Neural progenitor cell (in vitro differentiated cells): ENCODE measurements around the gene CAPG. TPM values are rescaled to one million over a fixed set of nuclear protein-coding genes. Genes with fewer than 3 reads are reported as not detected.
A peak's percentile ranks its signal among the peaks of the same experiment; 100 is the strongest.

Experiments used
- DNase-seq: peaks from one replicate; pipeline ENCODE4 v3.0.0-alpha.2; 2016; ENCODE audit warnings: low spot score
- H2AFZ ChIP-seq: fragments of 200-600 bp; sonication (generic); replicated peaks from 2 replicates; pipeline ENCODE4 v1.6.1; 2016; ENCODE audit warnings: antibody characterized with exemption
- H3F3A ChIP-seq: fragments of 200-600 bp; sonication (generic); 2 replicates; pipeline ENCODE4 v1.6.1; 2016; ENCODE audit warnings: antibody characterized with exemption, low read depth
- H3K27ac ChIP-seq: fragments of 200-600 bp; sonication (generic); 2 replicates; pipeline ENCODE4 v1.5.1; 2016; ENCODE audit warnings: mild to moderate bottlenecking
- H3K27me3 ChIP-seq: fragments of 200-600 bp; sonication (generic); 2 replicates; pipeline ENCODE4 v1.6.1; 2016; ENCODE audit warnings: mild to moderate bottlenecking, moderate library complexity
- H3K36me3 ChIP-seq: fragments of 200-600 bp; sonication (generic); 2 replicates; pipeline ENCODE4 v1.5.1; 2016
- H3K4me1 ChIP-seq: fragments of 200-600 bp; sonication (generic); 2 replicates; pipeline ENCODE4 v1.6.1; 2016; ENCODE audit warnings: mixed run types
- H3K4me2 ChIP-seq: fragments of 200-600 bp; sonication (generic); 2 replicates; pipeline ENCODE4 v1.6.1; 2016
- H3K4me3 ChIP-seq: fragments of 200-600 bp; sonication (generic); 2 replicates; pipeline ENCODE4 v1.5.1; 2016
- H3K79me2 ChIP-seq: fragments of 200-600 bp; sonication (generic); 2 replicates; pipeline ENCODE4 v1.6.1; 2016; ENCODE audit warnings: low read depth
- H3K9ac ChIP-seq: fragments of 200-600 bp; sonication (generic); 2 replicates; pipeline ENCODE4 v1.6.1; 2016
- H3K9me3 ChIP-seq: fragments of 200-600 bp; sonication (generic); 2 replicates; pipeline ENCODE4 v1.5.1; 2016; ENCODE audit warnings: low read depth
- H4K20me1 ChIP-seq: fragments of 200-600 bp; sonication (generic); 2 replicates; pipeline ENCODE4 v1.6.1; 2016; ENCODE audit warnings: low read depth
- H3K27ac Mint-ChIP-seq: 3 replicates; pipeline ENCODE4 v1.8.0; 2021; ENCODE audit warnings: mixed read lengths
- H3K27me3 Mint-ChIP-seq: 2 replicates; pipeline ENCODE4 v1.8.0; 2022; ENCODE audit warnings: low read depth, mild to moderate bottlenecking, inconsistent platforms, moderate library complexity, mixed read lengths; ENCODE audit not compliant: insufficient read depth
- H3K36me3 Mint-ChIP-seq: 3 replicates; pipeline ENCODE4 v1.8.0; 2021; ENCODE audit warnings: mixed read lengths
- H3K4me1 Mint-ChIP-seq: 3 replicates; pipeline ENCODE4 v1.8.0; 2021; ENCODE audit warnings: mixed read lengths
- H3K4me3 Mint-ChIP-seq: 3 replicates; pipeline ENCODE4 v1.8.0; 2021; ENCODE audit warnings: mild to moderate bottlenecking, moderate library complexity, mixed read lengths
- H3K9me3 Mint-ChIP-seq: 3 replicates; pipeline ENCODE4 v1.8.0; 2020; ENCODE audit warnings: mixed read lengths
- EZH2 ChIP-seq: fragments of 200-600 bp; sonication (generic); IDR thresholded peaks from 2 replicates; pipeline ENCODE4 v1.6.1; 2017; ENCODE audit warnings: antibody characterized with exemption, mild to moderate bottlenecking, moderate library complexity
- EZH2phosphoT487 ChIP-seq: fragments of 200-600 bp; sonication (generic); IDR thresholded peaks from 2 replicates; pipeline ENCODE4 v1.6.1; 2017; ENCODE audit warnings: antibody characterized with exemption
- total RNA-seq: library from RNA; depleted of rRNA; stranded (reverse); fragments of >200 nt; gene quantifications from 2 replicates; pipeline ENCODE4 v1.2.3, GENCODE V29; 2015; ENCODE audit warnings: low replicate concordance
- TF ChIP-seq, protein P1 (sequence below): fragments of 200-600 bp; sonication (generic); IDR thresholded peaks from 2 replicates; pipeline ENCODE4 v1.5.1; 2017; ENCODE audit warnings: antibody characterized with exemption, mild to moderate bottlenecking

The CAPG gene
- total RNA-seq, 1 donor from 2014 or later, result 23.9 TPM

DNA sequence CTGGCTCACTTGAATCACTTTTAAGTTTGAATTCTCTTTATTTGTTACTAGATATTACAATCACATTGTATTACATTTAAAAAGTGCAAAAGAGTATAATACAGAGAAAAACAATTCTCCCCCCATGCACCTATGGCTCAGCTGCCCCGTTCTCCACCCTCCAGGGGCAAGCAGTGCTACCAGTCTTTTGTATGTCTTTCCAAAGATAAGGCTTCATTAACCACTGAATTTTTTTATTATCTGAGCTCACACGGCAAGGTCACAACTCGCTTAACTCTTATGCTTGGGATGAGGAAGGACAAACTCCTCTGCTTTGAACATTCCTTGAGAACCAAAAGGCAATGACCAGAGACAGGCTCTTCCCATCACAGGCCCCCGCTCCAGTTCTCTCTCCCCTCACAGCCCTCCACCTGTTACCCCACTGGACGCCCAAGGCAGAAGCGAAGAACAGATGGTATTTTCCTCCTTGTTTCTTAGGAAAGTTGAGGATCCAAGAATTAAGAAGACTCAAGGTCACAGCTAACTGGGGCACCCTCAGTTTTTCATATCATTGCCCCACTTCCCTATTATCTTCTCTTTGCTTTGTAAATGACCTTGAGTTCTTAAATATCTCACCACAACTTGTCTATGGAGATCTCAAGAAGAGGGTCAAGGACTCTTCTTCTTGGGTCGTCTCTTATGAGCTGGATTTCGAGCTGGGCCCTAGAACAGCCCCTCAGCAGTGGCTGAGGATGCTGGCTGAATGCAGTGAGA lies 38.5 kb upstream of the CAPG start:
- H3K9ac ChIP-seq, result no peak overlapping the region
- DNase-seq, result no peak
- H3K4me3 ChIP-seq, result no peak overlapping the region
- H3K79me2 ChIP-seq, result no peaks in the 10 kb centered on the region
- H3K27ac ChIP-seq, result no peak overlapping the region
- H3K36me3 ChIP-seq, result no peaks in the 10 kb centered on the region
- H2AFZ ChIP-seq, result no peak overlapping the region
- H3K4me1 ChIP-seq, result no peaks in the 10 kb centered on the region
- TF ChIP-seq EZH2, result no peak
- TF ChIP-seq, protein P1, sequence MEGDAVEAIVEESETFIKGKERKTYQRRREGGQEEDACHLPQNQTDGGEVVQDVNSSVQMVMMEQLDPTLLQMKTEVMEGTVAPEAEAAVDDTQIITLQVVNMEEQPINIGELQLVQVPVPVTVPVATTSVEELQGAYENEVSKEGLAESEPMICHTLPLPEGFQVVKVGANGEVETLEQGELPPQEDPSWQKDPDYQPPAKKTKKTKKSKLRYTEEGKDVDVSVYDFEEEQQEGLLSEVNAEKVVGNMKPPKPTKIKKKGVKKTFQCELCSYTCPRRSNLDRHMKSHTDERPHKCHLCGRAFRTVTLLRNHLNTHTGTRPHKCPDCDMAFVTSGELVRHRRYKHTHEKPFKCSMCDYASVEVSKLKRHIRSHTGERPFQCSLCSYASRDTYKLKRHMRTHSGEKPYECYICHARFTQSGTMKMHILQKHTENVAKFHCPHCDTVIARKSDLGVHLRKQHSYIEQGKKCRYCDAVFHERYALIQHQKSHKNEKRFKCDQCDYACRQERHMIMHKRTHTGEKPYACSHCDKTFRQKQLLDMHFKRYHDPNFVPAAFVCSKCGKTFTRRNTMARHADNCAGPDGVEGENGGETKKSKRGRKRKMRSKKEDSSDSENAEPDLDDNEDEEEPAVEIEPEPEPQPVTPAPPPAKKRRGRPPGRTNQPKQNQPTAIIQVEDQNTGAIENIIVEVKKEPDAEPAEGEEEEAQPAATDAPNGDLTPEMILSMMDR, result no peak
- TF ChIP-seq EZH2phosphoT487, result no peak
- Mint-ChIP-seq H3K36me3 (no peaks in the 10 kb centered on the region), H3K27me3 (peaks cover 4% of the 10 kb centered on the region), H3K9me3 (no peaks in the 10 kb centered on the region), H3K27ac (no peak overlapping the region), H3K4me1 (no peaks in the 10 kb centered on the region), H3K4me3 (no peak overlapping the region)
- H3K27me3 ChIP-seq, result no peaks in the 10 kb centered on the region
- no peak overlapping the region for H3K4me2 ChIP-seq
- no peaks in the 10 kb centered on the region for H4K20me1 ChIP-seq
- H3F3A ChIP-seq, result no peaks in the 10 kb centered on the region
- H3K9me3 ChIP-seq, result no peaks in the 10 kb centered on the region

DNA sequence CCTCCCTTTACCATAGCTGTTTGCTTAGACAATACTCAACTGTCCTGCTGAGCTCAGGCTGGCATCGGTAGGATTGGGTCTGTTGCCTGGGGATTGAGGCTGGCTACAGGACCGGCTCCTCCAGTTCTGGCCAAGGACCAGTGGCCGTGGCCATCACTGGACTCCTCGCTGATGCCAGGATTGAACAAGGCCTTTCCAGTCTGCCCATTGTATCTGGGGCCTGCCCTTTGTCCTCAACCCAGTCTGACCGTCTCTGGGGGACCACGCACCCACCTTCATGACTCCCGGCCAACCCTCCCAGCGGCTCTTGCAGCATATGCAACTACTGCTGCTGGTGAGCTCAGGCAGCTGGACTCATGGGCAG lies 37.0 kb upstream of the CAPG start:
- H3K9me3 Mint-ChIP-seq, result no peaks in the 10 kb centered on the region
- peaks cover 2% of the 10 kb centered on the region for H3K27me3 Mint-ChIP-seq
- no peaks in the 10 kb centered on the region for H3F3A ChIP-seq
- no peaks in the 10 kb centered on the region for H3K4me1 Mint-ChIP-seq
- H3K9me3 ChIP-seq, result no peaks in the 10 kb centered on the region
- H4K20me1 ChIP-seq, result no peaks in the 10 kb centered on the region
- no peak overlapping the region for H3K27ac ChIP-seq
- H3K4me3 Mint-ChIP-seq, result no peak overlapping the region
- H3K27ac Mint-ChIP-seq, result peak overlapping the region; percentile 66
- TF ChIP-seq, protein P1, result no peak
- no peak overlapping the region for H3K9ac ChIP-seq
- no peak overlapping the region for H3K4me2 ChIP-seq
- H3K36me3 ChIP-seq, result no peaks in the 10 kb centered on the region
- H2AFZ ChIP-seq, result no peak overlapping the region
- no peaks in the 10 kb centered on the region for H3K4me1 ChIP-seq
- H3K79me2 ChIP-seq, result no peaks in the 10 kb centered on the region
- no peaks in the 10 kb centered on the region for H3K27me3 ChIP-seq
- H3K4me3 ChIP-seq, result no peak overlapping the region
- DNase-seq, result no peak
- H3K36me3 Mint-ChIP-seq, result no peaks in the 10 kb centered on the region

DNA sequence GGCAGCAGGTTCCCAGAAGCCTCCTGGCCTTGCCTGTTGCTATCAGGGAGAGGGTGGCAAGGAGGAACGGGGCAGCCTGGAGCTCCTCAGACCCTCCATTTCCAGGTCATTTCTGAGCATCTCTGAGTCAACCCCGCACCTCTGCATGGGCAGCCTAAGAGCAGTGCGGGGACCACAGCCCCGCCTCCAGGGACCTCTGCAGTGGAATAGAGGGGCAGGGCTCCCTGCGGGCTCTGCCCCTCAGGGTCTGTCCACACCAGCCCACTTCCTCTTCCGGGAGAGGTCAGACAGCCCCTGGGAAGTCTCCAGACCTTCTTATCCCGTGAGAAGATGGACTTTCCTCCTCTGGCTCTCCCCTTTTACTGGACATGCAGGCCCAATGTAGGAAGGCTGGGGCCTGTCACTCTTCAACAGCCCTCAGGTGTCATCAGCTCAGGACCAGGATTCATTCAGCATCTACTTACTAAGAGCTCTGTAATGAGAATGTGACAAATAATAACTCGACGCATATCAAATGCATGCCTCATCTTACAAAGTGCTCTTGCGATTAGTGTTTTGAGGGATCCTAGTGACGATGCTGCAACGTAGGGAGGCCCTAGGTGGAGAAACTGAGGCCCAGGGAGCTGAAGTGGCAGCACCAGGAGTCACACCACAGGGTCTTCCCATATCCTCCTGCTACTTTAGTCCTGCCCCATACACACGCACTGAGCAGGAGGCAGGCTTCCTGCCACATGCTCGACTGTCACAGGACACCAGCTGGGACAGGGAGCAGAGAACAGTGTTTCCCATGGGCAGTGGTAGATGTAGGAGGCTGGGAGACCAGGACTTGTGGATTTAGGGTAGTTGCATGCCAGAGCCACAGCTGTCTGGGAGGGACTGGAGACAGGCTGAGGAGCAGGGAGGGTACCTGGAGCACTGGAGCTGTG lies 36.4 kb upstream of the CAPG start:
- no peak overlapping the region for H3K4me3 ChIP-seq
- H3K9me3 Mint-ChIP-seq, result no peaks in the 10 kb centered on the region
- no peaks in the 10 kb centered on the region for H3K36me3 ChIP-seq
- DNase-seq, result no peak
- no peaks in the 10 kb centered on the region for H3K4me1 Mint-ChIP-seq
- no peak overlapping the region for H2AFZ ChIP-seq
- no peaks in the 10 kb centered on the region for H3K4me1 ChIP-seq
- H3K27me3 ChIP-seq, result no peaks in the 10 kb centered on the region
- no peaks in the 10 kb centered on the region for H3K36me3 Mint-ChIP-seq
- no peak overlapping the region for H3K9ac ChIP-seq
- no peaks in the 10 kb centered on the region for H3F3A ChIP-seq
- H3K9me3 ChIP-seq, result no peaks in the 10 kb centered on the region
- TF ChIP-seq, protein P1, result no peak
- TF ChIP-seq EZH2phosphoT487 (no peak), EZH2 (no peak)
- H3K4me3 Mint-ChIP-seq, result no peak overlapping the region
- H3K27ac Mint-ChIP-seq, result no peak overlapping the region
- H3K27me3 Mint-ChIP-seq, result peaks cover 2% of the 10 kb centered on the region
- H3K27ac ChIP-seq, result no peak overlapping the region
- H3K79me2 ChIP-seq, result no peaks in the 10 kb centered on the region
- H4K20me1 ChIP-seq, result no peaks in the 10 kb centered on the region
- no peak overlapping the region for H3K4me2 ChIP-seq
